ENCODE data around the gene DDX39A.
"Not testable (repeated sequence)": the region's sequence is repeated elsewhere in the genome, so short reads cannot be mapped to it uniquely, and the experiment has no call there.

The DDX39A gene

GRCh38 chr19:14383661-14384555 is 35.2 kb downstream of the DDX39A start:
- DNase-seq, result no peak

- no peak for DNase-seq
Observed at GRCh38 chr19:14381689-14382474, 37.3 kb downstream of the DDX39A start.

GRCh38 chr19:14379294-14380065 is 39.7 kb downstream of the DDX39A start:
- no peak for DNase-seq

GRCh38 chr19:14378890-14379289 is 40.3 kb downstream of the DDX39A start:
- no peak for DNase-seq

GRCh38 chr19:14377883-14378328 is 41.2 kb downstream of the DDX39A start:
- no peak for DNase-seq

GRCh38 chr19:14375582-14376291 is 43.4 kb downstream of the DDX39A start:
- no peak for DNase-seq

GRCh38 chr19:14375055-14375581 is 44.0 kb downstream of the DDX39A start:
- DNase-seq, result no peak

- not testable (repeated sequence) for DNase-seq
Observed at GRCh38 chr19:14374313-14374712, 44.8 kb downstream of the DDX39A start.

- not testable (repeated sequence) for DNase-seq
Observed at GRCh38 chr19:14372384-14373077, 46.6 kb downstream of the DDX39A start.

- DNase-seq, result no peak
Observed at GRCh38 chr19:14371301-14371821, 47.8 kb downstream of the DDX39A start.

GRCh38 chr19:14370940-14371280 is 48.2 kb downstream of the DDX39A start:
- no peak for DNase-seq

GRCh38 chr19:14370169-14370939 is 48.8 kb downstream of the DDX39A start:
- no peak for DNase-seq

- no peak for DNase-seq
Observed at GRCh38 chr19:14369399-14370168, 49.6 kb downstream of the DDX39A start.

GRCh38 chr19:14368011-14368513 is 51.1 kb downstream of the DDX39A start:
- DNase-seq, result no peak

- DNase-seq, result no peak
Observed at GRCh38 chr19:14367016-14367415, 52.1 kb downstream of the DDX39A start.

- DNase-seq, result peak; percentile 95
Observed at GRCh38 chr19:14366529-14366928, 52.6 kb downstream of the DDX39A start.

- not testable (repeated sequence) for DNase-seq
Observed at GRCh38 chr19:14364098-14364443, 55.1 kb downstream of the DDX39A start.

GRCh38 chr19:14363183-14364097 is 55.7 kb downstream of the DDX39A start:
- peak; percentile 38 for DNase-seq
